Measurements from ENCODE around the gene PLTP. TPM values are rescaled to one million over a fixed set of nuclear protein-coding genes. Genes with fewer than 3 reads are reported as not detected.
"Not testable (repeated sequence)": the region's sequence is repeated elsewhere in the genome, so short reads cannot be mapped to it uniquely, and the experiment has no call there.

Gene PLTP
- total RNA-seq, 1 donor from 2014 or later = 97.7 TPM

DNA sequence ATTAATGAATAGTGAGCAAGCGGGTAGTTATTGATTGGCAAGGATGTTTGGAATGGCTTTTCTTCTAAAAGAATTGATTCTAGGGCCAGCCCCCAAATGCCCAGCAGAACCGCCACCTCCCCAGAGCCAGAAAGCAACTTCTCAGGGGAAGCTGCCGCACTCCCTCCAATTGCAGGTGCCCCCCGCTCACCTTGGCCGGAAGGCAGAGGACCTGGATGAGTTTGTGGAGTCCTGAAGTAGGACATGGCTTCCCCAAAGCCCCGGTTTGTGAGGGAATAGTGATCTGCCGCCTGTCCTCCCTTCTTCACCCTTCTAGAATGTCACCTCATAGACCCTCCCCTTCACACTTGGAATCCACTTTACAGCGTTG is 24.6 kb downstream of the PLTP start, which contains the start of gene SPATA25:
TSS of gene SPATA25 (minus strand) at position 277 of the 370 bp plus-strand sequence. CDS start at position 245, 32 bp downstream.
- intact Hi-C loops (cut with micrococcal nuclease) = no loop called here
- ATAC-seq = no peak
- DNase-seq = no peak

DNA sequence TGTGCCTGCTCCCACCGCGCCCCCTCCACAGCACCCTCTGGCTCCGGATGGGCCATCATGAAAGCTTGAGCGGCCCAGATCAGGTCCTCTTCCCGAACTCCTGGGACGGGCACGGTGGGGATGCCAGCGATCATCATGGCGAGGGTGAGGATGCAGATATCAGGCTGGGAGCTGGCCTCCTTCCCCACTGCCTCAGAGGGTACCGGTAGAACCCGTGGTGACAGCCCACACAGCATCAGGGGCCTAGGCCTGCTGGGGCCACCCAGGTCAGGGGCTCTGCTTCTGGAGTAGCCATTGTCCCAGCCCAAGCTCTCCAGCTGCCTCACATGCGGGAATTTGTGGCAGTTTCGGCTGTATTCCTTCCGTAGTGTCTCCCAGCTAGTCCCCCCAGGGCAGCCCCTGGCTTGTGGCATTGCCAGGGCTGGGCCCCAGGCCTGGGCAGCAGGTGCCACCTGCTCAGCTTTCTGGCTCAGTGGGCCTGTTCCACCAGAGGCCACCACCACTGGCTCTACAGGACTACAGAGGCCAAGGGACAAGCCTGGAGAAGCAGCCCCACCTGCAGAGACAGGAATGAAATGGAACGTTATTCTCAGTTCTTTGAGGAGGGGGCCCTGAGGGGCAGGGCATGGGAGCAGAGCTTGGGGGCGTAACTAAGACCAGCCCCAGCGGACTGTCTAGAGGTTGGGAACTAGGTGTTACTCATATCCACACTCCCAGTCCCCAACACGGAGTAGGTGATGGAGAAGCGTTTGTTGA is 25.2 kb downstream of the PLTP start:
- ATAC-seq (no peak), DNase-seq (no peak)
- intact Hi-C loops (cut with micrococcal nuclease) = no loop called here

DNA sequence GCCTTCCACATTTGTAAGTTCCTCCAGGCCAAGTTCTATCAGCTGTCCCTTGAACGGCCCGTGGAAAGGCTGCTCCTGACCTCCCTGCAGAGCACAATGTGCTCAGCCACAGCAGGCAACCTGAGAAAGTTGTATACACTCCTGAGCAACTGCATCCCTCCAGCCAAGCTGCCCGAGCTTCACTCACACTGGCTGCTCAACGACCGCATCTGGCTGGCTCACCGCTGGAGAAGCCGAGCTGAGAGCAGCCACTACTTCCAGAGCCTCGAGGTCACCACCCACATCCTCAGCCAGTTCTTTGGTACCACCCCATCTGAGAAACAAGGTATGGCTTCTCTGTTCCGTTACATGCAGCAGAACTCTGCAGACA is 28.9 kb downstream of the PLTP start:
- intact Hi-C loops (cut with micrococcal nuclease) = no loop called here

GRCh38 chr20:45882469-45883099 is 29.4 kb downstream of the PLTP start:
- DNase-seq (no peak), ATAC-seq (no peak)
- intact Hi-C loops (cut with micrococcal nuclease) = no loop called here

More for the DNA sequence above, 28.9 kb downstream of the PLTP start:
- DNase-seq (no peak), ATAC-seq (no peak)

DNA sequence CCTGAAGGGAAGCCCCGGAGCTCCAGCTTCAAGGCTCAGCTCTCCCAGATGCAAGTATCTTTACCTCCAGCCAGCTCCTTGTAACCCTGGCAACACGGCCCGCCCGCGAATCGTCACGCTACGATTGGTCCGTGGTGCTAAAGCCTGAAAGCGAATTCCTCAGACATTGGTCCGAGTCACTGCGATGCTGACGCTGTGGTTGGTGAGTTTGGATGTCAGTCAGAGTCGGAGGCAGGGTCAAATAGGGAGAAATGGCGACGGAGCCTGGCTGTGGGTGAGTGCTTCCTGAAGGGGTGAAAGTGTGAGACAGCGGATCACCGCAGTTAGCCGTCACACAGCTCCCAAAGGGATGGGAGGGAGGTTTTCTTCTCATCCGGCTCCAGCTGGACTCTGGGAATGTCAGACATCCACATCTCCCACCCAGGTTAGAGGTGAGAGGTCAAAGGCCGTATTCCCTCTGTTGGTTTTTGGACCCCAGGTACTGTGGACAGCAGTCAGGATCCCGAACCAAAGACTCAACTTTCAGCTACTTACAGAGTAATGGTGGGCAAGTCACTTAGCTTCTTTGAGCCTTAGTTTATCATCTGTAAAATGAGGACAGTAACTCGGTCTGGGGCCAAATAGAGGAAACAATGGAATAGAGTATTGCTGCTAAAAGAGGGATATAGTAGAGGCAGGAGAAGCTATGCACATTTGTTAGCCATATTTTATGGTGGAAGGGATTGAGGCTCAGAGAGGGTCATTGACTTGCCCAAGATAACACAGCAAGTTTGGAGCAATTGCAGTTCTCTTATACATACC is 30.8 kb downstream of the PLTP start, which contains the start of gene ZSWIM1:
TSS of gene ZSWIM1 (plus strand) at position 240 of the 801 bp plus-strand sequence. CDS start 1,366 bp downstream, outside the sequence.
- ATAC-seq = peak; percentile 95
- peak; percentile 99 for DNase-seq
- intact Hi-C loops (cut with micrococcal nuclease) = no loop called here

DNA sequence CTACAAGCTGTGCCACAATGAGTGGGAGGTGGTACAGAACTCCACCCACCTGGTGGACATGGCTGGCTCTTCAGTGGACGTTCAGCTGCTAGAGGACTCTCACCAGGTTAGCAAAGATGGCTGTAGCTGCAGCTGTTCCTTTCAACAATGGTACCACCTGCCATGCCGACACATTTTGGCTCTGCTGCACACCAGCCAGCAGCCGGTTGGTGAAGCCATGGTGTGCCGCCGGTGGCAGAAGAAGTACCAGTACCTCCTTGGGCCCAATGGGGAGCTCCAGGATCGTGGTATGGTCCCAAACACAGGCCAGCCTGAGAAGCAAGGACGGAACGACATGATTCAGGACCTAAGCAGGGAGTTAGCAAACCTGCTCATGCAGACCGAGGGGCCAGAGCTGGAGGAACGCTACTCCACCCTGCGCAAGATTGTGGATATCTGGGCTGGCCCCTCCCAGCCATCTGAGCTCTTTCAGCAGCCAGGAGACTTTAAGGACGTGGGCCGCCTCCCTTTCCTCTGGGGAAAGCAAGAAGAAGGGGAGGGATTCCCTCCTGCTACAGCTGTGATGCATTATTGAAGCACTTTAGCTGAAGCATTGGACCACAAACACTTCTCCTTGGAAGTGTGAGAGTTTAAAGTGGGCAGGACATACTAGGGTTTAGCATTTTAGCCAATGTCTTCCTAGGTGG is 33.7 kb downstream of the PLTP start:
- intact Hi-C loops (cut with micrococcal nuclease) = no loop called here
- ATAC-seq (peak; percentile 49), DNase-seq (peak; percentile 56)

GRCh38 chr20:45874576-45874975 is 37.4 kb downstream of the PLTP start:
- intact Hi-C loops (cut with micrococcal nuclease) = no loop called here
- DNase-seq = no peak
- no peak for ATAC-seq

DNA sequence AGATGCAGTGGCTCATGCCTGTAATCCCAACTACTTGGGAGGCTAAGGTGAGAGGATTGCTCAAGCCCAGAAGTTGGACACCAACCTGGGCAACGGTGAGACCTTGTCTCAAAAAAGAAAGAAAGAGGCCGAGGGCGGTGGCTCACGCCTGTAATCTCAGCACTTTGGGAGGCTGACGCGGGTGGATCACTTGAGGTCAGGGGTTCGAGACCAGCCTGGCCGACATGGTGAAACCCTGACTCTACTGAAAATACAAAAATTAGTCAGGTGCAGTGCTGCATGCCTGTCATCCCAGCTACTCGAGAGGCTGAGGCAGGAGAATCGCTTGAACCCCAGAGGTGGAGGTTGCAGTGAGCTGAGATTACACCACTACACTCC is 37.9 kb downstream of the PLTP start:
- intact Hi-C loops (cut with micrococcal nuclease); DNase-seq; ATAC-seq: not testable (repeated sequence)

- intact Hi-C loops (cut with micrococcal nuclease) = no loop called here
- DNase-seq (no peak), ATAC-seq (no peak)
These were observed 38.4 kb downstream of the PLTP start for GRCh38 chr20:45873409-45874103.

DNA sequence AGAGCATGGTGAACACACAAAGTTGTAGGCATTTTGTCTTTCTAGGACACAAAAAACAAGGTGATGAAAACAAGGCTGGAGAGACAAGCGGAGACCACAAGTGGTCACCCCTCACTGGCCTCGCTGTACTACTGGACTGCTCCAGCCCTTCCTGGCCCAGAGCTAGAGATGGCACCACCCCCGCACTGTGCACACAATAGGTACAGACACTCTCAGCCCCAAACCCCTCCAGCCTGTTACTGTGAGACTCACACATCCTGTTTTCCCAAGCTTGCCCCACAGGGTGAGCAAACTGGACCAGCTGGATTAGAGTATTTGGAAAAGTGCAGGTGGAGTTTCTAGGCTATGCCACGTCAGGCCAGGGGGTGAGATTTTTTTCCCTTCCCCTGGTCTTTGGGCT is 39.3 kb downstream of the PLTP start:
- ATAC-seq = no peak
- intact Hi-C loops (cut with micrococcal nuclease) = no loop called here
- no peak for DNase-seq

DNA sequence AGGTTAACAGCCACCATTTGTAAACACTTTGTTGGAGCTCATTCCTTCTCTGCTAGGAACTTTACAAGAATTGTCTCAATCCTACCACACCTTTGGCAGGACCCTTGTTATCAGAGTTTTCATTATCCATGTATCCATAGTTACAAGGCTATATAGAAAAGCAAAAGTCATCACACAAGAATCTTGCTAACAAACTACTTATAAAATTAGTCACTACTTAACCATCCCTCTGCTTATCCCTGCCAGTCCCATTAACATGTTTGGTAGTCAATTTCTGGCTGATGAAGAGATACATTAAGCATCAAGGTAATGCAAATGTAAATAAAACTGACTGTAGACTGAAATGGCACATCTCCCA is 44.2 kb downstream of the PLTP start:
- intact Hi-C loops (cut with micrococcal nuclease) = no loop called here
- no peak for ATAC-seq
- no peak for DNase-seq

GRCh38 chr20:45867136-45867818 is 44.7 kb downstream of the PLTP start:
- intact Hi-C loops (cut with micrococcal nuclease) = no loop called here
- DNase-seq (no peak), ATAC-seq (no peak)

DNA sequence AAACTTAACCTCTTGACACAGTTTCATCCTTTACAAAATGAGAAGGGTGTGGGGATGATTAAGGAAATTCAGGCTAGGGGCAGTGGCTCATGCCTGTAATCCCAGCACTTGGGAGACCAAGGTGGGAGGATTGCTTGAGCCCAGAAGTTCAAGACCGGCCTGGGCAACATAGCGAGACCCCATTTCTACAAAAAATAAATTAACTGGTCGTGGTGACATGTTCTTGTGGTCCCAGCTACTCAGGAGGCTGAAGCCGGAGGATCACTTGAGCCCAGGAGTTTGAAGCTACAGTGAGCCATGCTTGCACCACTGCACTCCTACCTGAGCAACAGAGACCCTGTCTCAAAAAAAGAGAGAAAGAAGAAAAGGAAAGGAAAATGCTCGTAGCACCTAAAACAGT is 45.5 kb downstream of the PLTP start:
- DNase-seq (no peak), ATAC-seq (no peak)
- intact Hi-C loops (cut with micrococcal nuclease) = no loop called here

- intact Hi-C loops (cut with micrococcal nuclease) = no loop called here
- DNase-seq = no peak
- no peak for ATAC-seq
These were observed 48.1 kb downstream of the PLTP start for GRCh38 chr20:45863543-45864470.

- intact Hi-C loops (cut with micrococcal nuclease) = no loop called here
- no peak for ATAC-seq
These were observed 50.5 kb downstream of the PLTP start for GRCh38 chr20:45861221-45862075.

DNA sequence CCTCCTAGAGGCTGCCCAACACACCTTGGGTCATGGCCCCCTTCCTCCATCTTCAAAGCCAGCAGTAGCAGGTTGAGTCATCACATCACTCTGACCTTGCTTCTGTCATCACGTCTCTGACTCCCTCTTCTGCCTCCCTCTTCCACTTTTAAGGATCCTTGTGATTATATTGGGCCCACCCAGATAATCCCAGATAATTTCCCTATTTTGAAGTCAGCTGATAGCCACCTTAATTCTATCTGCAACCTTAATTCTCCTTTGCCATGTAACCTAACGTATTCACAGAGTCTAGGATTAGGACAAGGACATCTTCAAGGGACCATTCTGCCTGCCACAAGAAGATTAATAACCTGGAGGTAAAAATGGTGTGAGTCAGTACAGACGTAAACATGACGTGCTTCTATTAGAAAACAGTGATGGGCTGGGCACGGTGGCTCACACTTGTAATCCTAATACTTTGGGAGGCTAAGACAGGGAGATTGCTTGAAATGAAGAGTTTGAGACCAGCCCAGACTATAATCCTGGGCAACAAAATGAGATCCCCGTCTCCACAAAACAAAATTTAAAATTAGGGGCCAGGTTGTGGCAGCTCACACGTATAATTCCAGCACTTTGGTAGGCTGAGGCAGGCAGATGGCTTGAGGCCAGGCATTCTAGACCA is 51.3 kb downstream of the PLTP start:
- intact Hi-C loops (cut with micrococcal nuclease) = no loop called here
- ATAC-seq (no peak), DNase-seq (no peak)

More at GRCh38 chr20:45861221-45862075, 50.5 kb downstream of the PLTP start:
- no peak for DNase-seq

Measured in left ventricle myocardium superior (tissue), 1 donor.